Thyroid gland (tissue), 4 donors: ENCODE results near the gene CCDC136. TPM values are rescaled to one million over a fixed set of nuclear protein-coding genes. Genes with fewer than 3 reads are reported as not detected.

Experiments used
- DNase-seq, 2 donors: peaks; one replicate each; pipeline ENCODE4 v3.0.0-alpha.2; 2019
- H3K27ac ChIP-seq, 3 donors: fragments of 200-600 bp; sonication (generic); 1 replicate in 2 of 3; 2 replicates in 1 of 3; pipeline ENCODE4 v1.5.1; 2016 to 2019; ENCODE audit warnings: mild to moderate bottlenecking in 1 of 3, moderate library complexity in 1 of 3
- H3K27me3 ChIP-seq: fragments of 200-600 bp; sonication (generic); one replicate; pipeline ENCODE4 v1.5.1; 2019
- H3K36me3 ChIP-seq, 2 donors: fragments of 200-600 bp; sonication (generic); one replicate each; pipeline ENCODE4 v1.5.1; 2016 to 2019
- H3K4me1 ChIP-seq, 2 donors: fragments of 200-600 bp; sonication (generic); one replicate each; pipeline ENCODE4 v1.5.1; 2017 to 2019
- H3K4me3 ChIP-seq, 3 donors: fragments of 200-600 bp; sonication (generic); replicated peaks in 1 of 3; 1 replicate in 2 of 3; 2 replicates in 1 of 3; pipeline ENCODE4 v1.5.1; 2016; ENCODE audit warnings: mild to moderate bottlenecking in 1 of 3
- H3K9me3 ChIP-seq: fragments of 200-600 bp; sonication (generic); one replicate; pipeline ENCODE4 v1.5.1; 2017
- CTCF ChIP-seq, 6 experiments: fragments of 200-600 bp in 3 of 6; fragments of 450-650 bp in 3 of 6; sonication (generic) in 3 of 6; IDR thresholded peaks; one replicate each; pipeline ENCODE4 v1.5.1; 2016 to 2019; ENCODE audit warnings: antibody characterized with exemption in 6 of 6, mild to moderate bottlenecking in 2 of 6, inconsistent platforms in 1 of 6, moderate library complexity in 1 of 6
- POLR2A ChIP-seq, 2 donors: fragments of 450-650 bp; IDR thresholded peaks; one replicate each; pipeline ENCODE4 v1.6.1; 2017; ENCODE audit warnings: antibody characterized with exemption in 2 of 2, mild to moderate bottlenecking in 2 of 2, moderate library complexity in 1 of 2
- WGBS, 2 donors: methylation state at CpG; one replicate each; pipeline ENCODE4 v1.1.5; 2017; 5-methylcytosine and 5-hydroxymethylcytosine counted together
- intact Hi-C: fragments of 100-400 bp; cut with DNase I; formaldehyde crosslinking; loops from one replicate; pipeline ENCODE4 v1.15.1; 2023
- total RNA-seq, 4 donors: library from RNA; depleted of rRNA; stranded (reverse); fragments of >200 nt; gene quantifications; one replicate each; pipeline ENCODE4 v1.2.3, GENCODE V29; 2016

The CCDC136 gene
- total RNA-seq, 4 donors from 2014 or later, result 4.4 to 4.9 (median 4.6) TPM

- intact Hi-C loops, result no loop called here
- Histone ChIP-seq H3K4me1 (peaks cover 0 to 15% of the 10 kb centered on the region in 2 donors), H3K4me3 (no peak overlapping the region), H3K27me3 (no peaks in the 10 kb centered on the region), H3K36me3 (no peaks in the 10 kb centered on the region), H3K9me3 (no peaks in the 10 kb centered on the region), H3K27ac (no peak overlapping the region)
- no peak for DNase-seq
- WGBS, 2 donors, result 86 to 95% methylated on average over 11 to 16 of the region's 17 CpGs
- TF ChIP-seq CTCF (IDR thresholded peaks at IDR 0.05), result no peak
- no peak for TF ChIP-seq POLR2A (IDR thresholded peaks at IDR 0.05)
Observed at GRCh38 chr7:128856001-128856718, 64.4 kb downstream of the CCDC136 start.

- Histone ChIP-seq H3K4me3 (no peak overlapping the region), H3K27ac (peak overlapping the region in 2 of 3 donors; percentile 21 to 50), H3K36me3 (no peaks in the 10 kb centered on the region), H3K9me3 (no peaks in the 10 kb centered on the region), H3K27me3 (no peaks in the 10 kb centered on the region), H3K4me1 (peaks cover 3 to 17% of the 10 kb centered on the region in 2 donors)
- no peak for TF ChIP-seq CTCF (IDR thresholded peaks at IDR 0.05)
- WGBS, 2 donors, result 74% methylated on average over 9 to 15 of the region's 18 CpGs
- intact Hi-C loops, result no loop called here
- no peak for DNase-seq
Observed at GRCh38 chr7:128858380-128859231, 66.8 kb downstream of the CCDC136 start.

GRCh38 chr7:128859232-128860157, 67.7 kb downstream of the CCDC136 start:
- intact Hi-C loops, result loop anchor here (10.0 kb wide), 1 partner anchor 125 kb away; the partner anchor contains the start of gene CALU
- Histone ChIP-seq H3K27ac (peak overlapping the region in 1 of 3 donors; percentile 50), H3K27me3 (no peaks in the 10 kb centered on the region), H3K4me1 (peaks cover 10 to 22% of the 10 kb centered on the region in 2 donors), H3K9me3 (no peaks in the 10 kb centered on the region), H3K36me3 (no peaks in the 10 kb centered on the region), H3K4me3 (no peak overlapping the region)
- WGBS, 2 donors, result 62 to 71% methylated on average over 12 of the region's 12 CpGs
- peak in 1 of 2 donors; percentile 16 for DNase-seq
- TF ChIP-seq CTCF (IDR thresholded peaks at IDR 0.05) (no peak), POLR2A (IDR thresholded peaks at IDR 0.05) (no peak)

GRCh38 chr7:128860158-128861073, 68.6 kb downstream of the CCDC136 start:
- no peak overlapping the region for H3K27ac ChIP-seq
- H3K4me1 ChIP-seq, result peaks cover 10 to 22% of the 10 kb centered on the region in 2 donors

More at GRCh38 chr7:128860158-128861073, 68.6 kb downstream of the CCDC136 start:
- Histone ChIP-seq H3K9me3 (no peaks in the 10 kb centered on the region), H3K4me3 (no peak overlapping the region), H3K27me3 (no peaks in the 10 kb centered on the region), H3K36me3 (peaks cover 4 to 7% of the 10 kb centered on the region in 2 donors)
- WGBS, 2 donors, result 49 to 52% methylated on average over 10 of the region's 10 CpGs
- intact Hi-C loops, result loop anchor here (10.0 kb wide), 1 partner anchor 126 kb away; the partner anchor contains the start of gene CALU
- DNase-seq, result no peak
- TF ChIP-seq CTCF (IDR thresholded peaks at IDR 0.05) (no peak), POLR2A (IDR thresholded peaks at IDR 0.05) (no peak)
